GM12878 (cell line): ENCODE data around the gene OR10G2. TPM values are rescaled to one million over a fixed set of nuclear protein-coding genes. Genes with fewer than 3 reads are reported as not detected.
"Not testable (repeated sequence)": the region's sequence is repeated elsewhere in the genome, so short reads cannot be mapped to it uniquely, and the experiment has no call there.

ENCODE experiments used
- ATAC-seq: fragments of 200-7000 bp; cut with Tn5 transposase; 3 replicates; pipeline ENCODE4 v1.9.1; 2020; ENCODE audit warnings: mild to moderate bottlenecking, moderate library complexity
- BruUV-seq: library from RNA; stranded (reverse); fragments of 400-500 nt; replicated peaks from 2 replicates; lab custom pipeline; 2021; lab: Mats Ljungman, UMichigan
- CTCF ChIA-PET: fragments of 300-600 bp; sonication (Branson Sonifier 250); formaldehyde crosslinking; extraction: SDS; loops from one replicate; lab custom pipeline; 2021; ENCODE audit warnings: inconsistent platforms; lab: Yijun Ruan, JAX
- POLR2A ChIA-PET: fragments of 350-600 bp; formaldehyde crosslinking; extraction: SDS; loops from one replicate; lab custom pipeline; 2021; ENCODE audit warnings: inconsistent platforms; lab: Charles Lee
- RAD21 ChIA-PET: fragments of 300-600 bp; sonication (Branson Sonifier 250); formaldehyde crosslinking; loops from one replicate; lab custom pipeline; 2023; ENCODE audit warnings: antibody characterized with exemption; ENCODE audit not compliant: unreplicated experiment; lab: Charles Lee
- SMC1A ChIA-PET: fragments of 300-600 bp; sonication (Branson Sonifier 250); formaldehyde crosslinking; loops from one replicate; lab custom pipeline; 2023; ENCODE audit not compliant: unreplicated experiment, uncharacterized antibody; lab: Charles Lee
- DNase-seq: peaks from one replicate; pipeline ENCODE4 v3.0.0-alpha.2; 2011; ENCODE audit warnings: low read depth, low spot score
- FAIRE-seq: peaks from 3 replicates; lab custom pipeline; 2011; peaks lifted over from hg19 to GRCh38; lab: Jason Lieb, UNC
- H2AFZ ChIP-seq: 2 replicates; pipeline ENCODE4 v1.6.0; 2011; ENCODE audit warnings: low read depth, low read length, control low read depth; ENCODE audit not compliant: control insufficient read depth
- H3K27ac ChIP-seq: 2 replicates; pipeline ENCODE4 v1.5.1; 2011; ENCODE audit warnings: control low read depth; ENCODE audit not compliant: control insufficient read depth, insufficient read depth
- H3K27me3 ChIP-seq, 2 experiments: replicated peaks in 1 of 2; 2 replicates each; pipeline versions ENCODE4 v1.6.0 to v1.6.1; 2011; ENCODE audit warnings: low read length in 1 of 2; ENCODE audit not compliant: control insufficient read depth in 2 of 2, insufficient read depth in 2 of 2
- H3K36me3 ChIP-seq, 2 experiments: 2 replicates each; pipeline ENCODE4 v1.5.1; 2011; ENCODE audit warnings: low read length in 1 of 2; ENCODE audit not compliant: control insufficient read depth in 2 of 2, insufficient read depth in 2 of 2
- H3K4me1 ChIP-seq: 2 replicates; pipeline ENCODE4 v1.6.1; 2011; ENCODE audit warnings: mild to moderate bottlenecking, low read length, moderate library complexity, mixed read lengths; ENCODE audit not compliant: control insufficient read depth, insufficient read depth
- H3K4me2 ChIP-seq: 2 replicates; pipeline ENCODE4 v1.6.0; 2011; ENCODE audit warnings: control low read depth; ENCODE audit not compliant: control insufficient read depth, insufficient read depth
- H3K4me3 ChIP-seq: fragments of 200-600 bp; sonication (generic); 2 replicates; pipeline ENCODE4 v1.5.1; 2016
- H3K79me2 ChIP-seq: 2 replicates; pipeline ENCODE4 v1.6.0; 2011; ENCODE audit warnings: low read length; ENCODE audit not compliant: control insufficient read depth, insufficient read depth
- H3K9ac ChIP-seq: 2 replicates; pipeline ENCODE4 v1.8.0; 2011; ENCODE audit warnings: low read length, control low read depth, mixed read lengths; ENCODE audit not compliant: control insufficient read depth, insufficient read depth
- H3K9me3 ChIP-seq: replicated peaks from 3 replicates; pipeline ENCODE4 v1.5.1; 2011; ENCODE audit warnings: mild to moderate bottlenecking, low read length; ENCODE audit not compliant: control insufficient read depth, insufficient read depth
- H4K20me1 ChIP-seq: 2 replicates; pipeline ENCODE4 v1.6.0; 2011; ENCODE audit not compliant: control insufficient read depth, insufficient read depth
- CREB1 ChIP-seq: IDR thresholded peaks from 2 replicates; pipeline ENCODE4 v1.6.1; 2012; ENCODE audit warnings: low read depth, mild to moderate bottlenecking, inconsistent platforms
- IKZF2 ChIP-seq, 2 experiments: fragments of 450-650 bp; IDR thresholded peaks; 2 replicates each; pipeline ENCODE4 v1.6.1; 2017; ENCODE audit warnings: mild to moderate bottlenecking in 2 of 2, moderate library complexity in 2 of 2
- MEF2B ChIP-seq: fragments of 450-650 bp; IDR thresholded peaks from 2 replicates; pipeline ENCODE4 v1.6.1; 2018; ENCODE audit warnings: mild to moderate bottlenecking, moderate library complexity; ENCODE audit not compliant: partially characterized antibody, poor library complexity, severe bottlenecking
- MYC ChIP-seq: IDR thresholded peaks from 2 replicates; pipeline ENCODE4 v1.6.1; 2011; ENCODE audit warnings: mild to moderate bottlenecking, low read length, moderate library complexity, inconsistent platforms; ENCODE audit not compliant: insufficient read depth, insufficient replicate concordance, insufficient read length, severe bottlenecking
- WGBS: methylation state at CpG from one replicate; pipeline ENCODE4 v1.1.6; 2016; ENCODE audit warnings: low lambda C conversion rate; ENCODE audit not compliant: insufficient replicate concordance, insufficient coverage; ENCODE audit errors: missing lambda C conversion rate; 5-methylcytosine and 5-hydroxymethylcytosine counted together
- in situ Hi-C: fragments of 300-500 bp; cut with MboI; formaldehyde crosslinking; loops from 9 replicates; pipeline ENCODE4 v1.14.3; 2018; ENCODE audit warnings: mixed read lengths
- intact Hi-C: fragments of 100-400 bp; cut with micrococcal nuclease; formaldehyde crosslinking; loops from one replicate; pipeline ENCODE4 v1.14.2; 2022; ENCODE audit not compliant: unreplicated experiment
- polyA plus RNA-seq, 11 experiments: library from polyadenylated mRNA; depleted of rRNA in 4 of 11; unstranded in 6 of 11; stranded (reverse) in 5 of 11; fragments of >200 nt; fragmentation: Nextera tagmentation in 4 of 11; fragmentation: Illumina TruSeq in 1 of 11; extraction: Ambion mirVana in 4 of 11; extraction: Trizol in 1 of 11; gene quantifications; 1 replicate in 1 of 11; 2 replicates in 10 of 11; pipeline versions ENCODE4 v1.2.1 to v1.2.3, GENCODE V29; 2011 to 2016; ENCODE audit warnings: inconsistent platforms in 2 of 11, missing spikeins in 2 of 11, low read depth in 1 of 11
- total RNA-seq, 4 experiments: library from RNA; depleted of rRNA in 3 of 4; stranded (reverse); fragments of >200 nt in 3 of 4; fragmentation: Illumina TruSeq in 1 of 4; extraction: Trizol in 1 of 4; gene quantifications; 2 replicates each; pipeline versions ENCODE4 v1.2.1 to v1.2.3, GENCODE V29; 2013 to 2021
- TF ChIP-seq, protein P1 (sequence below): fragments of 450-650 bp; conservative IDR thresholded peaks from 2 replicates; pipeline ENCODE4 v1.6.1; 2017; ENCODE audit warnings: mild to moderate bottlenecking, moderate library complexity

The OR10G2 gene
- total and polyA plus RNA-seq, 10 of the 15 experiments (the other 5 are each of a cell fraction or from before 2014, with no cell fraction given): not detected

DNA sequence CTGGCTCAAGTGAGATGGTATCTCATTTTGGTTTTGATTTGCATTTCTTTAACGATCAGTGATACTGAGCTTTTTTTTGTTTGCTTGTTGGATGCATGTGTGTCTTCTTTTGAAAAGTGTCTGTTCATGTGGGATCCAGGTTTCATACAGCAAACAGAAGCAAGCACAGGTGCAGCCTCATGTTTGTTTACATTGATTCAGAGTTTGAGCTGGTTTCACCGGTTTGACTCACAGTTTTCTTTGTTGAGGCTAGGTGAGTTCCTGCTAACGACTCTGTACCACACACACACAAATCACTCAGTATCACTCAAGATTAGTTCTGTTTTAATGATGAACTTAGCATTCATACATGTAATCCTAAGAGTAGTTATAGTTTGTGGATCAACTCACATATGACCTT, 3.7 kb downstream of the OR10G2 start (continued):
- no peak for TF ChIP-seq MYC
- TF ChIP-seq, protein P1, sequence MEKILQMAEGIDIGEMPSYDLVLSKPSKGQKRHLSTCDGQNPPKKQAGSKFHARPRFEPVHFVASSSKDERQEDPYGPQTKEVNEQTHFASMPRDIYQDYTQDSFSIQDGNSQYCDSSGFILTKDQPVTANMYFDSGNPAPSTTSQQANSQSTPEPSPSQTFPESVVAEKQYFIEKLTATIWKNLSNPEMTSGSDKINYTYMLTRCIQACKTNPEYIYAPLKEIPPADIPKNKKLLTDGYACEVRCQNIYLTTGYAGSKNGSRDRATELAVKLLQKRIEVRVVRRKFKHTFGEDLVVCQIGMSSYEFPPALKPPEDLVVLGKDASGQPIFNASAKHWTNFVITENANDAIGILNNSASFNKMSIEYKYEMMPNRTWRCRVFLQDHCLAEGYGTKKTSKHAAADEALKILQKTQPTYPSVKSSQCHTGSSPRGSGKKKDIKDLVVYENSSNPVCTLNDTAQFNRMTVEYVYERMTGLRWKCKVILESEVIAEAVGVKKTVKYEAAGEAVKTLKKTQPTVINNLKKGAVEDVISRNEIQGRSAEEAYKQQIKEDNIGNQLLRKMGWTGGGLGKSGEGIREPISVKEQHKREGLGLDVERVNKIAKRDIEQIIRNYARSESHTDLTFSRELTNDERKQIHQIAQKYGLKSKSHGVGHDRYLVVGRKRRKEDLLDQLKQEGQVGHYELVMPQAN: no peak
- TF ChIP-seq IKZF2 (IDR thresholded peaks at IDR 0.05): no peak
- TF ChIP-seq CREB1: no peak
- no peak for TF ChIP-seq MEF2B

DNA sequence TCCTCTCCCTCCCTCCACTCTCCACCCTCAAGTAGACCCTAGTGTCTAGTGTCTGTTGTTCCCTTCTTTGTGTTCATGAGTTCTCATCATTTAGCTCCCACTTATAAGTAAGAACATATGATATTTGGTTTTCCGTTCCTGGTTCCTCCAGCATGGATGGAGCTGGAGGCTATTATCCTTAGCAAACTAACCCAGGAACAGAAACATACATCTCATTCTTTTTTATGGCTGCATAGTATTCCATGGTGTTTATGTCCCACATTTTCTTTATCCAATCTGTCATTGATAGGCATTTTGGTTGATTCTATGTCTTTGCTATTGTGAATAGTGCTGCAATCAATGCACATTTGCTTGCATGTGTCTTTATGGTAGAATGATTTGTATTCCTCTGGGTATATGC, 4.2 kb downstream of the OR10G2 start:
- H3K27ac ChIP-seq, intact Hi-C loops, H3K4me3 ChIP-seq, RAD21 ChIA-PET, H3K27me3 ChIP-seq, FAIRE-seq, H3K9me3 ChIP-seq, POLR2A ChIA-PET, H3K79me2 ChIP-seq, H2AFZ ChIP-seq, BruUV-seq, H3K4me1 ChIP-seq, ATAC-seq, in situ Hi-C loops, DNase-seq, H3K9ac ChIP-seq, H4K20me1 ChIP-seq, H3K4me2 ChIP-seq, H3K36me3 ChIP-seq: not testable (repeated sequence)
- SMC1A ChIA-PET: interaction anchor here (1.0 to 1.2 kb wide), 2 partner anchors 22 to 59 kb away, joined by 3 read pairs; no protein-coding TSS in a partner anchor
- CTCF ChIA-PET: interaction anchor here (0.6 to 1.8 kb wide), 4 partner anchors 10 to 222 kb away, joined by 3 to 4 read pairs (median 3); no protein-coding TSS in a partner anchor
- 93% methylated on average over 1 of the region's 1 CpG for WGBS
